Body of pancreas (tissue), 4 donors: Measurements from ENCODE around the gene CENPVL3. TPM values are rescaled to one million over a fixed set of nuclear protein-coding genes. Genes with fewer than 3 reads are reported as not detected.

ENCODE experiments used
- ATAC-seq: fragments of 150-250 bp; one replicate; pipeline ENCODE4 v1.9.1; 2016
- DNase-seq, 4 donors: peaks; one replicate each; pipeline ENCODE4 v3.0.0-alpha.2; 2019
- H3K27ac ChIP-seq, 4 donors: fragments of 200-600 bp; sonication (generic); 1 replicate in 3 of 4; 2 replicates in 1 of 4; pipeline versions ENCODE4 v1.5.1 to v1.6.1; 2016 to 2019; ENCODE audit warnings: mild to moderate bottlenecking in 1 of 4, mixed read lengths in 1 of 4, moderate library complexity in 1 of 4
- H3K27me3 ChIP-seq, 2 donors: fragments of 200-600 bp; sonication (generic); one replicate each; pipeline ENCODE4 v1.6.0; 2016; ENCODE audit warnings: mild to moderate bottlenecking in 1 of 2
- H3K36me3 ChIP-seq, 2 donors: fragments of 200-600 bp; sonication (generic); replicated peaks in 1 of 2; 2 replicates each; pipeline ENCODE4 v1.5.1; 2016; ENCODE audit warnings: low read depth in 2 of 2; ENCODE audit not compliant: insufficient read depth in 1 of 2
- H3K4me1 ChIP-seq: fragments of 200-600 bp; sonication (generic); one replicate; pipeline ENCODE4 v1.6.0; 2016
- H3K4me3 ChIP-seq, 2 donors: fragments of 200-600 bp; sonication (generic); 1 replicate in 1 of 2; 2 replicates in 1 of 2; pipeline ENCODE4 v1.5.1; 2016 to 2019
- H3K9me3 ChIP-seq, 3 donors: fragments of 200-600 bp; sonication (generic); 1 replicate in 2 of 3; 2 replicates in 1 of 3; pipeline ENCODE4 v1.5.1; 2016
- CTCF ChIP-seq, 7 experiments: fragments of 450-650 bp in 4 of 7; fragments of 200-600 bp in 3 of 7; sonication (generic) in 3 of 7; IDR thresholded peaks; one replicate each; pipeline ENCODE4 v1.5.1; 2016 to 2019; ENCODE audit warnings: antibody characterized with exemption in 7 of 7
- POLR2A ChIP-seq, 3 donors: fragments of 450-650 bp; IDR thresholded peaks; one replicate each; pipeline ENCODE4 v1.6.1; 2016; ENCODE audit warnings: antibody characterized with exemption in 3 of 3, mild to moderate bottlenecking in 2 of 3
- WGBS, 2 donors: methylation state at CpG; one replicate each; pipeline ENCODE4 v1.1.5; 2017; 5-methylcytosine and 5-hydroxymethylcytosine counted together
- intact Hi-C: fragments of 100-400 bp; cut with DNase I; formaldehyde crosslinking; loops from one replicate; pipeline ENCODE4 v1.15.1; 2023
- total RNA-seq, 2 donors: library from RNA; depleted of rRNA; stranded (reverse); fragments of >200 nt; gene quantifications; one replicate each; pipeline ENCODE4 v1.1.0, GENCODE V29; 2016

CENPVL3 gene
- total RNA-seq, 2 donors from 2014 or later: not detected

- H3K27ac ChIP-seq: no peak overlapping the region
- H3K4me1 ChIP-seq: no peaks in the 10 kb centered on the region
- intact Hi-C loops: no loop called here
- H3K36me3 ChIP-seq: no peaks in the 10 kb centered on the region
- 0 to 9% methylated on average over 6 to 7 of the region's 7 CpGs for WGBS, 2 donors
- no peaks in the 10 kb centered on the region for H3K9me3 ChIP-seq
- peak in 1 of 4 donors; percentile 7 for DNase-seq
- no peaks in the 10 kb centered on the region for H3K27me3 ChIP-seq
- no peak for ATAC-seq
- TF ChIP-seq POLR2A (IDR thresholded peaks at IDR 0.05) (no peak), CTCF (IDR thresholded peaks at IDR 0.05) (peak in 6 of 7 experiments; percentile 26 to 53 (median 39))
- H3K4me3 ChIP-seq: no peak overlapping the region
These were observed 4.2 kb downstream of the CENPVL3 start for GRCh38 chrX:51614353-51615012.

- H3K27me3 ChIP-seq: no peaks in the 10 kb centered on the region
- H3K4me3 ChIP-seq: no peak overlapping the region
- intact Hi-C loops: no loop called here
- WGBS, 2 donors: 30 to 63% methylated on average over 1 to 2 of the region's 2 CpGs
- H3K9me3 ChIP-seq: no peaks in the 10 kb centered on the region
- H3K27ac ChIP-seq: no peak overlapping the region
- H3K4me1 ChIP-seq: no peaks in the 10 kb centered on the region
- ATAC-seq (no peak), DNase-seq (no peak)
- TF ChIP-seq POLR2A (IDR thresholded peaks at IDR 0.05) (no peak), CTCF (IDR thresholded peaks at IDR 0.05) (no peak)
- H3K36me3 ChIP-seq: no peaks in the 10 kb centered on the region
These were observed 9.9 kb downstream of the CENPVL3 start for GRCh38 chrX:51608766-51609165.

- DNase-seq (peak in 1 of 4 donors; percentile 8), ATAC-seq (no peak)
- 57% methylated on average over 1 of the region's 1 CpG; no CpG with 5 or more reads in 1 of the 2 donors for WGBS, 2 donors
- Histone ChIP-seq H3K27me3 (no peaks in the 10 kb centered on the region), H3K4me3 (no peak overlapping the region), H3K27ac (no peak overlapping the region), H3K9me3 (no peaks in the 10 kb centered on the region), H3K4me1 (no peaks in the 10 kb centered on the region), H3K36me3 (no peaks in the 10 kb centered on the region)
- TF ChIP-seq POLR2A (IDR thresholded peaks at IDR 0.05) (no peak), CTCF (IDR thresholded peaks at IDR 0.05) (no peak)
- intact Hi-C loops: no loop called here
These were observed 10.6 kb downstream of the CENPVL3 start for GRCh38 chrX:51608126-51608525.

GRCh38 chrX:51606446-51606845 lies 12.3 kb downstream of the CENPVL3 start:
- H3K27me3 ChIP-seq: no peaks in the 10 kb centered on the region
- no peaks in the 10 kb centered on the region for H3K36me3 ChIP-seq
- no peak overlapping the region for H3K27ac ChIP-seq
- intact Hi-C loops: no loop called here
- DNase-seq (no peak), ATAC-seq (no peak)
- H3K4me1 ChIP-seq: no peaks in the 10 kb centered on the region
- TF ChIP-seq POLR2A (IDR thresholded peaks at IDR 0.05) (no peak), CTCF (IDR thresholded peaks at IDR 0.05) (no peak)
- H3K9me3 ChIP-seq: no peaks in the 10 kb centered on the region
- 56 to 61% methylated on average over 2 of the region's 2 CpGs for WGBS, 2 donors
- no peak overlapping the region for H3K4me3 ChIP-seq

- ATAC-seq: no peak
- no peaks in the 10 kb centered on the region for H3K9me3 ChIP-seq
- intact Hi-C loops: no loop called here
- DNase-seq: no peak
- TF ChIP-seq POLR2A (IDR thresholded peaks at IDR 0.05) (no peak), CTCF (IDR thresholded peaks at IDR 0.05) (no peak)
- no peaks in the 10 kb centered on the region for H3K36me3 ChIP-seq
- 81 to 82% methylated on average over 5 to 7 of the region's 7 CpGs for WGBS, 2 donors
- H3K27me3 ChIP-seq: no peaks in the 10 kb centered on the region
- H3K4me1 ChIP-seq: no peaks in the 10 kb centered on the region
- no peak overlapping the region for H3K4me3 ChIP-seq
- H3K27ac ChIP-seq: no peak overlapping the region
These were observed 19.8 kb downstream of the CENPVL3 start for GRCh38 chrX:51598899-51599298.
